ENCODE data around the gene PLIN1. TPM values are rescaled to one million over a fixed set of nuclear protein-coding genes. Genes with fewer than 3 reads are reported as not detected.

The PLIN1 gene
- total RNA-seq, 1 experiment from 2014 or later, result not detected

DNA sequence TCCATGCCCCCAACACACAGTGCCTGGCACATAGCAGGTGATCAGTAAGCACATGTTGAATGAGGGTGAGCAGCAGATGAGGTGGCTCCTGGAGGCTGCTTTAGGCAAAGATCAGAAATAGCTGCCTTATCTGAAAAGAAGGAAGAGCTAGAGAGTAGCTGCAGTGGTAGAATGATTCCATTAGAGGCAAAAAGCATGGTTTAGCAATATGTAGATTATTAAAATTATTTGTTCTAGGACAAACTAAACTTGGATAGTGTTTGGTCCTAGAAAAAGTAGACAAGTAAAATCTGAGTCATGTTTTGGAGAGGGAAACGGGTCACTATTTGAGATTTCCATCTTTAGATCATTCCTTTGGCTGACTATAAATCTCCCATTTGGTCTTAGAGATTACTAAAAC is 56.0 kb downstream of the PLIN1 start:
- no peak overlapping the region for H3K4me2 ChIP-seq (ENCODE audit: low read depth, low read length, poor library complexity, severe bottlenecking)
- peaks cover 59% of the 10 kb centered on the region for H4K20me1 ChIP-seq (ENCODE audit: insufficient read depth, low read depth, low read length)
- no peaks in the 10 kb centered on the region for H3K9me3 ChIP-seq (ENCODE audit: low read length)
- H3K4me1 ChIP-seq (ENCODE audit: low read length), result peaks cover 21% of the 10 kb centered on the region
- no peaks in the 10 kb centered on the region for H3K27me3 ChIP-seq (ENCODE audit: low read length)
- H3K27ac ChIP-seq (ENCODE audit: low read length), result no peak overlapping the region
- no peaks in the 10 kb centered on the region for H3K79me2 ChIP-seq (ENCODE audit: low read length)
- no peak overlapping the region for H2AFZ ChIP-seq (ENCODE audit: low read length)
- DNase-seq, result no peak
- no peak overlapping the region for H3K9ac ChIP-seq (ENCODE audit: low read length)
- no peak overlapping the region for H3K4me3 ChIP-seq (ENCODE audit: low read length)
- H3K36me3 ChIP-seq (ENCODE audit: insufficient read depth, low read length), result peaks cover 75% of the 10 kb centered on the region
- H3K9me2 ChIP-seq (replicated peaks; ENCODE audit: insufficient read depth, low read length), result no peaks in the 10 kb centered on the region

GRCh38 chr15:89621547-89621946 is 57.6 kb downstream of the PLIN1 start:
- no peak overlapping the region for H3K4me2 ChIP-seq (ENCODE audit: low read depth, low read length, poor library complexity, severe bottlenecking)
- no peaks in the 10 kb centered on the region for H3K9me3 ChIP-seq (ENCODE audit: low read length)
- H3K27ac ChIP-seq (ENCODE audit: low read length), result no peak overlapping the region
- no peak overlapping the region for H3K9ac ChIP-seq (ENCODE audit: low read length)
- H4K20me1 ChIP-seq (ENCODE audit: insufficient read depth, low read depth, low read length), result peaks cover 43% of the 10 kb centered on the region
- H3K4me3 ChIP-seq (ENCODE audit: low read length), result no peak overlapping the region
- H2AFZ ChIP-seq (ENCODE audit: low read length), result no peak overlapping the region
- no peaks in the 10 kb centered on the region for H3K9me2 ChIP-seq (replicated peaks; ENCODE audit: insufficient read depth, low read length)
- H3K4me1 ChIP-seq (ENCODE audit: low read length), result peaks cover 14% of the 10 kb centered on the region
- no peaks in the 10 kb centered on the region for H3K27me3 ChIP-seq (ENCODE audit: low read length)
- DNase-seq, result no peak
- no peaks in the 10 kb centered on the region for H3K79me2 ChIP-seq (ENCODE audit: low read length)
- H3K36me3 ChIP-seq (ENCODE audit: insufficient read depth, low read length), result peaks cover 68% of the 10 kb centered on the region

DNA sequence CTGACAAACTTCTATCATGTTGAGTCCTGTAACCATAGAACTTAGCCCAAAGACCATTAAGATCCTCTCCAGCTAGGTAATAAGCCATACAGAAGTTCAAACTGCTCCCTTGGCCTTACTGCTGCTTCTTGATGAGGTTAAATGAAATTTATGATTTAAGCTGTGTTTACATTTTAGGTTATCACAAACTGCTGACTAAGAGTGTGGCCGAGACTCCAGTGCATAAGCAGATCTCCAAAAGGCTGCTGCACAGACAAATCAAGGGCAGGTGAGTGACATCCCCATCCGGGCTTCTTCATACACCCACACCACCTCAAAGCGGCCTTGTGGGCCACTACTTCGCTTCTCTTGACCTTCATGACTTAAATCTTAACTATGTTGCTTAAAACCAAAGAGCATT is 62.9 kb downstream of the PLIN1 start:
- no peaks in the 10 kb centered on the region for H3K27me3 ChIP-seq (ENCODE audit: low read length)
- H3K79me2 ChIP-seq (ENCODE audit: low read length), result no peaks in the 10 kb centered on the region
- H3K4me3 ChIP-seq (ENCODE audit: low read length), result no peak overlapping the region
- H3K9me2 ChIP-seq (replicated peaks; ENCODE audit: insufficient read depth, low read length), result no peaks in the 10 kb centered on the region
- no peak overlapping the region for H3K9ac ChIP-seq (ENCODE audit: low read length)
- no peak overlapping the region for H3K4me2 ChIP-seq (ENCODE audit: low read depth, low read length, poor library complexity, severe bottlenecking)
- H3K36me3 ChIP-seq (ENCODE audit: insufficient read depth, low read length), result peaks cover 57% of the 10 kb centered on the region
- no peaks in the 10 kb centered on the region for H3K9me3 ChIP-seq (ENCODE audit: low read length)
- no peak overlapping the region for H3K27ac ChIP-seq (ENCODE audit: low read length)
- H2AFZ ChIP-seq (ENCODE audit: low read length), result no peak overlapping the region
- no peaks in the 10 kb centered on the region for H3K4me1 ChIP-seq (ENCODE audit: low read length)
- DNase-seq, result no peak
- H4K20me1 ChIP-seq (ENCODE audit: insufficient read depth, low read depth, low read length), result no peaks in the 10 kb centered on the region; the same call in 1 of the 2 replicates

DNA sequence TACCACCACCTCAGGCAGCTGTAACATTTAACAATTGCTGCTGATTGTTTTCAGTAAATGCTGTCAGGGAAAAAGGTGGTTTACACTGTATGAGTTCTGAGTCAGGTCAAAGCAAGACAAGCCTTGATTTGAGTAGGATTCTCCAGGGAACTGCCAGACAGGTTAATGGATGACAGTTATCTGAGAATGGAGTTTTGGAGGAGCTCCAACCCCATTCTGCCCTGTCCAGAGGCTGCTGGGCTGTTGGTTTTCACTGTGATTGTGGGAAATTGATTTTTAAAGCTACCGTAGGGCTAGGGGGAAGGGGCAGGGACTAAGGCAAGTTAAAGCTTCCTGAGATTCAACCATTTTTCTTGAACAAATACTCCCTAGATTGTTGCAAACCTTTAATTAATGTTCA is 64.0 kb downstream of the PLIN1 start:
- Histone ChIP-seq H3K36me3 (ENCODE audit: insufficient read depth, low read length) (peaks cover 62% of the 10 kb centered on the region), H4K20me1 (ENCODE audit: insufficient read depth, low read depth, low read length) (no peaks in the 10 kb centered on the region; the same call in 1 of the 2 replicates), H3K9me3 (ENCODE audit: low read length) (no peaks in the 10 kb centered on the region), H3K4me3 (ENCODE audit: low read length) (no peak overlapping the region), H3K4me1 (ENCODE audit: low read length) (no peaks in the 10 kb centered on the region), H3K27ac (ENCODE audit: low read length) (no peak overlapping the region), H3K9me2 (replicated peaks; ENCODE audit: insufficient read depth, low read length) (no peaks in the 10 kb centered on the region), H3K79me2 (ENCODE audit: low read length) (no peaks in the 10 kb centered on the region), H3K9ac (ENCODE audit: low read length) (no peak overlapping the region), H3K27me3 (ENCODE audit: low read length) (no peaks in the 10 kb centered on the region), H3K4me2 (ENCODE audit: low read depth, low read length, poor library complexity, severe bottlenecking) (no peak overlapping the region), H2AFZ (ENCODE audit: low read length) (no peak overlapping the region)
- DNase-seq, result no peak

Small RNAs within 50 kb of the gene (small RNA-seq; reads per million reads assigned to genes)
- 0.28 reads per million for gene RNU6-132P

Other genes starting within 250 kb of the PLIN1 start
- not detected in 2 replicates for gene RHCG, start 182.8 kb downstream of the PLIN1 start, total RNA-seq (2014; rRNA removed; shearing (Covaris generic); ENCODE audit: low replicate concordance)
- 5.1 and 5.5 TPM in 2 replicates for gene TICRR, start 103.9 kb downstream of the PLIN1 start, total RNA-seq (2014; rRNA removed; shearing (Covaris generic); ENCODE audit: low replicate concordance)
- gene KIF7, start 23.9 kb downstream of the PLIN1 start, total RNA-seq (2014; rRNA removed; shearing (Covaris generic); ENCODE audit: low replicate concordance), result not detected in 2 replicates
- gene PEX11A, start 11.4 kb upstream of the PLIN1 start, total RNA-seq (2014; rRNA removed; shearing (Covaris generic); ENCODE audit: low replicate concordance), result not detected in 2 replicates
- gene WDR93, start 11.4 kb upstream of the PLIN1 start, total RNA-seq (2014; rRNA removed; shearing (Covaris generic); ENCODE audit: low replicate concordance), result not detected in 2 replicates
- 0.14 TPM in 1 of 2 replicates, not detected in the other for gene MESP1, start 71.9 kb upstream of the PLIN1 start, total RNA-seq (2014; rRNA removed; shearing (Covaris generic); ENCODE audit: low replicate concordance)
- not detected in 2 replicates for gene MESP2, start 97.0 kb upstream of the PLIN1 start, total RNA-seq (2014; rRNA removed; shearing (Covaris generic); ENCODE audit: low replicate concordance)
- gene ANPEP, start 135.5 kb upstream of the PLIN1 start, total RNA-seq (2014; rRNA removed; shearing (Covaris generic); ENCODE audit: low replicate concordance), result 0.58 TPM in 1 of 2 replicates, not detected in the other
- 29.3 and 40.7 TPM in 2 replicates for gene AP3S2, start 214.6 kb upstream of the PLIN1 start, total RNA-seq (2014; rRNA removed; shearing (Covaris generic); ENCODE audit: low replicate concordance)
- gene ARPIN, start 233.6 kb upstream of the PLIN1 start, total RNA-seq (2014; rRNA removed; shearing (Covaris generic); ENCODE audit: low replicate concordance), result not detected in 2 replicates